HG03097 (cell line): ENCODE results near the gene ERCC6L2.

ENCODE experiments used
- ATAC-seq: cut with Tn5 transposase; IDR thresholded peaks from one replicate; pipeline ENCODE4 v1.9.1; 2021; ENCODE audit not compliant: unreplicated experiment, low FRiP score

ERCC6L2 gene

DNA sequence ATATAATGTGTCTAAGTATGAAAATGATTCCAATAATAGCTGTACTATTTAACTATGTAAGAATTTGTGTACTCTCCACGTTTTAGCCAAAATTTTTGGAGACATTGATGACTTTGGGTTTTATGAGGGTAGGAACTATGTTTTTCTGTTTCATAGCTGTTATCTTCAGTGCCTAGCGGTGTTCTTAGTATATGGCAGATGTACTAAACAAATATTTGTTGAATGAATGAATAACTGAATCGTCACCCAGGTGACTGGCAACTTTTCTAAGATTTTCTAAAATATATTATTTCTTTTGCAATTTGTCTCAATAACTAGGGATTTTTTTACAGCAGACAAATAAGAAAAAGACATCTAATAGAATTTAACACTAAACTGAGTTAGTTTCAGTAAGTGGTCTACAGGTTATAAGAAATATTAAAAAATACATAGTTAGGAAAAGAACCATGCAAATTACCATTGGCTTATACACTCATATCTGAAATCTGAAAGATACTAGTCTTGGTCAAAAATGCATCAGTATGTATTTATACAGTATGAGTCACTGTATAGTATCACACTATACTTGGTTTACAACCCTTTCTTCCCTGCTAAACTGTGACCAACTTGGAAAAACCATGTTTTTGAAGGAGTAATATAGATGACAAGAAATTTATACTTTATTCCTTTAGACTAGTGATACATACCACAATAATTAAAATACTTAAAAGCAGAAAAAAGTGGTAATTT is 10.5 kb upstream of the ERCC6L2 start:
- ATAC-seq: no peak

- ATAC-seq: no peak
Observed at GRCh38 chr9:95870352-95870751, 5.1 kb upstream of the ERCC6L2 start.

DNA sequence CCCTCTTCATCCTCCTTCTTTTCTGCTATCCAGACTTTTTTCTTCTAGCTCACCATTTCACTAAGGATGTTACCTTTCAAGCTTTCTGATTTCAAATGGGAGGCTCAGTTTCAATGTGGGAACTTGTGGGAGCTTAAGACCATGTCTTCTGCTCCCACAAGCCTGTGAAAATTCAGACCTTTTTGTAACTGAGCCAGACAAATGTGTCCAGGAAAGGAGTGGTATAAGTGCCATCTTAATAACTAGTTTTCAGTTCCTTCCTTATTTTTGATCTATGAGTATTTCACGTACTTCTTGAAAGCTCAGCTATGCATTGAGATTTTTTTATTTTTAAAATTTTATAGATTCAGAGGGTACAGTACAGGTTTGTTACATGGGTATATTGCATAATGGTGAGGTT is 4.6 kb upstream of the ERCC6L2 start:
- ATAC-seq: no peak

DNA sequence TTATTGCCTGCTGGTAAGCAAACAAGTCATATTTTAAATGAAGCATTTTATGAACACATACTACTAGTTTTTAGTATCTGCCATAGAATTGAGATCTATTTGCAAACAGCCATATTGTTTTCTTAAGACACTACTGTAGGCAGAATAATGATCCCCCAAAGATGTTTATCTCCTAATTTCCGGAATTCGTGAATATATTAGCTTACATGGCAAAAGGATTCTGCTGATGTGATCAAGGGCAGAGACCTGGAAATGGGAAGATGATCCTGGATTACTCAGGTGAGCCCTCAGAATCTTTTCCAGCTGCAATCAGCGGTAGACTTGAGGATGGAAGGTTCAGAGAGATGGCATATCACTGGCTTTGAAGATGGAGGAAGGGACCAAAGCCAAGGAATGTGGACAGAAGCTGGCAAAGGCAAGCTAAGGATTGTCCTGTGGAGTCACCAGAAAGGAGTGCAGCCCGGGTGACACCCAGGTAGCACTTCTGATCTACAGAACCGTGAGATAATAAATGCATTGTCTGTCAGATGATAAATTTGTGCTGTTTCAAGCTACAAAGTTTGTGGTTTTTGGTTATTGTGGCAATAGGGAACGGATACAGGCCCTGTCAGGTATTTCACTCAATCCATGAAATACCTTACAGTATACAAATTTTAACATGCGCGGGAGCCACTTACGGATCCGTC is 1.0 kb upstream of the ERCC6L2 start:
- no peak for ATAC-seq

- no peak for ATAC-seq
Observed at GRCh38 chr9:95874989-95875304, 544 bp upstream of the ERCC6L2 start.

GRCh38 chr9:95876138-95876444 is 600 bp downstream of the ERCC6L2 start:
- no peak for ATAC-seq

GRCh38 chr9:95876595-95876994 is 1.1 kb downstream of the ERCC6L2 start:
- ATAC-seq: no peak

DNA sequence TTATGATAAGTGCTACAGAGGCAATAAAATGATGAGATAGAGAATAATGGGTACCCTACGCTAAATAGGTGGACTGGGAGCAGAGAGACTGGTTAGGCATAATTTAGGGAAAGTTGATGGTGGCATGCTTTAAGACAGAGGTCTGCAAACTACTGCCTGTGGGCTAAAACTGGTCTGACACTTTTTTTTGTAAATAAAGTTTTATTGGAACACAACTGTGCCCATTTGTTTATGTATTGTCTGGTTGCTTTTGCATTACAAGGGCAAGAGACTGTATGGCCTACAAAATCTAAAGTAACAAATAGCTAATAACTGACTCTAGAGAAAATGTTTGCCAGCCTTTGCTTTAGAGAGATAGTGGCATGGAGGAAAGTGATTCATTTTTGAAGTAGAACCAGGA is 2.5 kb downstream of the ERCC6L2 start:
- ATAC-seq: no peak

- ATAC-seq: no peak
Observed at GRCh38 chr9:95879591-95879990, 4.1 kb downstream of the ERCC6L2 start.

- ATAC-seq: no peak
Observed at GRCh38 chr9:95880021-95880690, 4.7 kb downstream of the ERCC6L2 start.

- ATAC-seq: no peak
Observed at GRCh38 chr9:95887926-95888497, 12.5 kb downstream of the ERCC6L2 start.

GRCh38 chr9:95890594-95890993 is 15.1 kb downstream of the ERCC6L2 start:
- no peak for ATAC-seq

- ATAC-seq: no peak
Observed at GRCh38 chr9:95891067-95891671, 15.7 kb downstream of the ERCC6L2 start.

DNA sequence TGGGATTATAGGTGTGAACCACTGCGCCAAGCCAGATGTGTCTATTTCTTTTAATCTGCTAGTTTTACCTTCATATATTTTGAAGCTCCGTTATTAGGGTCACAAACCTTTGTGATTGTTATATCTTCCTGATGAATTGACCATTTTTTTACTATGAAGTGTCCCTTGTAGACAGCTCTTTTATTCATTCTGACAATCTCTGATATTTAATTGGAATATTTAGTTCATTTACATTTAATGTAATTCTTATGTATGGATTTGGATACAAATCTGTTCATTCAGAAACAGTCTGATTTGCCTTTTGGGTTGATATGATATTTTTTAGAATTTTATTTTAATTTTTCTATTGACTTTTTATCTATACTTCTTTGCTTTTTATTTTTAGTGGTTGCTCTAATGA is 17.2 kb downstream of the ERCC6L2 start:
- ATAC-seq: no peak

DNA sequence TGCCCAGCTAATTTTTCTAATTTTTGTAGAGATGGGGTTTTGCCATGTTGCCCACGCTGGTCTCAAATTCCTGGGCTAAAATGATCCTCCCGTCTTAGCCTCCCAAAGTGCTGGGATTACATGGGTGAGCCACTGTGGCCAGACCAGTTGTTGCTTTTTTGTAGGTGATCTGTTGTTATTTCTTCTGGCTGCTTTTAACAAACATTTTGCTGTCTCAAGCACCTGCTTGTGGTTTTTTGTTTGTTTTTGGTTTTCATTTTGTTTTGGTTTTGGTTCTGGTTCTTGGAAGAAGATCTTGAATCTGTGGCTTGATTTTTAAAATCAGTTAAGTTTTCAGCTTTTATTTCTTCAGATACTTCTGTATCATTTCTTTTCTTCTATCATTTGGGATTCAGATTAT is 21.1 kb downstream of the ERCC6L2 start:
- ATAC-seq: no peak

GRCh38 chr9:95901506-95901905 is 26.0 kb downstream of the ERCC6L2 start:
- no peak for ATAC-seq

DNA sequence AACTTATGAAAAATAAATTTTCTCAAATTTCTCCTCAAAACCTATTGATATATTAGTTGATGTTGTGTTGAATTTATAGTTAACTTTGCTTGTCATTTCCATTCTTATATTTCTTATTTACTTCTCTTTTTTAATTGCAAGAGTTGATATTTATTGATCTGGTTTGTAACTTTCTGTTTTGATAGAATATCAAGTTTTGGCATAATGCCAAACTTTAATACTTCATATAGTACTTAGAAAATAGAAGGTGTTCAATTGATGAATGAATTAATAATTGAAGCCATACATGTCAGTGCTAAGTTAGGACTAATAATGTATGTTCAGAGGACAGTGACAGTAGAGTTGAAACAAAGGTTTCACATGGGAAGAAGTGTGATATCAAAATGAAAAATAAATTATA is 27.9 kb downstream of the ERCC6L2 start:
- ATAC-seq: no peak

DNA sequence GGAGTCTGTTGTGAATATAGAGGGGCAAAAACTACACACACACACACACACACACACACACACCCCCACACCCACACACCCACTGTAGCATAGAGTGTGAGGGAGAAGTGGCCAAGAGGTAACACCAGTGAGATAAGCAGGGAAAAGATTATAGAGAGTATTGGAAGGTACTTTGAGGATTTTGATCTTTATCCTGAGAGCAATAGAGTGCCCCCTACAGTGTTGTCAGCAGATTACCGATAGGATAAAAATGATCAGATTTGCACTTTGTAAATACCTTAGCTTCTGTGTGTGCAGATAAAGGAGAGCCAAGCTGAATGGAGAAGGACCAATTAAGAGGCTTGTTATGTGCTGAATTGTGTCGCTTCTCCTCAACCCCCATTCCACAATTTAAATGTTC is 32.3 kb downstream of the ERCC6L2 start:
- ATAC-seq: no peak

GRCh38 chr9:95910023-95910707 is 34.7 kb downstream of the ERCC6L2 start:
- ATAC-seq: no peak

DNA sequence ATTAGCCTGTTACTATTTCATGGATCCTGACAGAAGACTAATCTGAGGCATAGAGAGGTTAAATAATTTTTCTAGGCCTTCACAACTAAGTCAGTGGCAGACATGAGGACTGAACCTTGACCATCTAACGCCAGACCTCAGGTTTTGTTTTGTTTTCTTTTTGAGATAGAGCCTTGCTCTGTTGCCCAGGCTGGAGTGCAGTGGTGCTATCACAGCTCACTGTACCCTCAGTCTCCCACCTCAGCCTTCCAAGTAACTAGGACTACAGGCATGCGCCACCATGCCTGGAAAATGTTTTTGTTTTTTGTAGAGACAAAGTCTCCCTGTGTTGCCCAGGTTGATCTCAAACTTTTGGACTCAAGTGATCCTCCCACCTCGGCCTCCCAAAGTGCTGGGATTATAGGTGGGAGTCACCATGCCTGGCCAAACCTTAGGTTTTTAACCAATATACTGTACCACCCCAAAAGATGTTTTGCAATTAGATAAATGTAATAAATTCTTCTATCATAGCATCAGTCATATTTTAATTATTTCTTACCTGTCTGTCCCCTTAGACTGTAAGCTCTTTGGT is 35.4 kb downstream of the ERCC6L2 start:
- no peak for ATAC-seq

DNA sequence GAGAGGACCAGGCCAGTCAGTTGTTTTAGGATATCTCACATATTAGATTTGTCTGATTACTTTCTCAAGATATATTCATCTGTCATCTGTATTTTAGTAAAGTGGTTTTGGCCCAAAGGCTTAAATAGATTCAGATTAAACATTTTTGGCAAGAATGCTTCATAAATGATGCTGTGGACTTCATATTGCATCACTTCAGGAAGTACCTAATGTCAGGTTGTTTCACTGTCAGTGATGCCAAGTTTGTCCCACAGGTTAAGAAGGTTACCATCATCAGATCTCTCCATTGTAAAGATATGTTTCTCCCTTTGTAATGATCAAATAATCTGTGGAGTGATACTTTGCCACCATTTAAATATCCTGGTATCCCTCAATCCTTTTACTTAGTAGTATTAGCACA is 37.3 kb downstream of the ERCC6L2 start:
- ATAC-seq: no peak
